ENCODE measurements around the gene TAOK3.

The TAOK3 gene

GRCh38 chr12:118212606-118213005 lies 160.1 kb downstream of the TAOK3 start:
- no peak for DNase-seq (ENCODE audit: low read depth, low spot score)

GRCh38 chr12:118206107-118206412 lies 166.6 kb downstream of the TAOK3 start:
- no peak for DNase-seq (ENCODE audit: low read depth, low spot score)

GRCh38 chr12:118193958-118194357 lies 178.7 kb downstream of the TAOK3 start:
- DNase-seq (ENCODE audit: low read depth, low spot score) = no peak

- no peak for DNase-seq (ENCODE audit: low read depth, low spot score)
Observed at GRCh38 chr12:118193477-118193876, 179.2 kb downstream of the TAOK3 start.

GRCh38 chr12:118190266-118190665 lies 182.4 kb downstream of the TAOK3 start:
- DNase-seq (ENCODE audit: low read depth, low spot score) = no peak

GRCh38 chr12:118189741-118190191 lies 182.9 kb downstream of the TAOK3 start:
- no peak for DNase-seq (ENCODE audit: low read depth, low spot score)

GRCh38 chr12:118188690-118189371 lies 183.9 kb downstream of the TAOK3 start:
- no peak for DNase-seq (ENCODE audit: low read depth, low spot score)

- no peak for DNase-seq (ENCODE audit: low read depth, low spot score)
Observed at GRCh38 chr12:118187751-118188435, 184.8 kb downstream of the TAOK3 start.

GRCh38 chr12:118185602-118186397 lies 186.9 kb downstream of the TAOK3 start:
- DNase-seq (ENCODE audit: low read depth, low spot score) = no peak

GRCh38 chr12:118183711-118184110 lies 189.0 kb downstream of the TAOK3 start:
- no peak for DNase-seq (ENCODE audit: low read depth, low spot score)

- no peak for DNase-seq (ENCODE audit: low read depth, low spot score)
Observed at GRCh38 chr12:118183155-118183554, 189.6 kb downstream of the TAOK3 start.

GRCh38 chr12:118175823-118176447 lies 196.8 kb downstream of the TAOK3 start:
- DNase-seq (ENCODE audit: low read depth, low spot score) = no peak

GRCh38 chr12:118166946-118167345 lies 205.8 kb downstream of the TAOK3 start:
- no peak for DNase-seq (ENCODE audit: low read depth, low spot score)

GRCh38 chr12:118164798-118165486 lies 207.8 kb downstream of the TAOK3 start:
- no peak for DNase-seq (ENCODE audit: low read depth, low spot score)

GRCh38 chr12:118160536-118160935 lies 212.2 kb downstream of the TAOK3 start:
- DNase-seq (ENCODE audit: low read depth, low spot score) = no peak

- no peak for DNase-seq (ENCODE audit: low read depth, low spot score)
Observed at GRCh38 chr12:118151755-118152154, 221.0 kb downstream of the TAOK3 start.

- DNase-seq (ENCODE audit: low read depth, low spot score) = no peak
Observed at GRCh38 chr12:118150625-118151024, 222.1 kb downstream of the TAOK3 start.

GRCh38 chr12:118148287-118148686 lies 224.4 kb downstream of the TAOK3 start:
- DNase-seq (ENCODE audit: low read depth, low spot score) = no peak

GRCh38 chr12:118145798-118146156 lies 226.9 kb downstream of the TAOK3 start:
- no peak for DNase-seq (ENCODE audit: low read depth, low spot score)

- no peak for DNase-seq (ENCODE audit: low read depth, low spot score)
Observed at GRCh38 chr12:118145113-118145797, 227.5 kb downstream of the TAOK3 start.

GRCh38 chr12:118144499-118144898 lies 228.2 kb downstream of the TAOK3 start:
- no peak for DNase-seq (ENCODE audit: low read depth, low spot score)
